SK-N-MC (cell line): ENCODE data around the gene KCNK17.
"Not testable (repeated sequence)": the region's sequence is repeated elsewhere in the genome, so short reads cannot be mapped to it uniquely, and the experiment has no call there.

ENCODE experiments used
- DNase-seq: peaks from one replicate; pipeline ENCODE4 v3.0.0-alpha.2; 2011; ENCODE audit warnings: low read depth, low spot score
- H3K27ac ChIP-seq: fragments of 200-600 bp; sonication (generic); 2 replicates; pipeline ENCODE4 v1.5.1; 2016; ENCODE audit warnings: mixed run types
- H3K36me3 ChIP-seq: fragments of 200-600 bp; sonication (generic); 2 replicates; pipeline ENCODE4 v1.6.1; 2017; ENCODE audit warnings: antibody characterized with exemption, low read length, mixed read lengths; ENCODE audit not compliant: insufficient read depth
- H3K4me3 ChIP-seq: fragments of 200-600 bp; sonication (generic); 2 replicates; pipeline ENCODE4 v1.5.1; 2016
- H3K9ac ChIP-seq: fragments of 200-600 bp; sonication (generic); 2 replicates; pipeline ENCODE4 v1.8.0; 2017; ENCODE audit warnings: mixed run types, mixed read lengths; ENCODE audit not compliant: insufficient read length
- H3K9me3 ChIP-seq: fragments of 200-600 bp; sonication (generic); 2 replicates; pipeline ENCODE4 v1.6.1; 2017; ENCODE audit warnings: low read depth, mild to moderate bottlenecking, antibody characterized with exemption, low read length, moderate library complexity, mixed read lengths
- EZH2 ChIP-seq: fragments of 200-600 bp; sonication (generic); IDR thresholded peaks from one replicate; pipeline ENCODE4 v1.6.1; 2017; ENCODE audit warnings: antibody characterized with exemption
- FOXP2 ChIP-seq: optimal IDR thresholded peaks from 2 replicates; pipeline ENCODE3; 2011; ENCODE audit warnings: mild to moderate bottlenecking, moderate library complexity; ENCODE audit not compliant: insufficient read depth; ENCODE audit errors: extremely low read length, control extremely low read depth
- POLR2AphosphoS5 ChIP-seq: IDR thresholded peaks from 2 replicates; pipeline ENCODE4 v1.6.1; 2012; ENCODE audit warnings: mild to moderate bottlenecking, low read depth, low read length, borderline replicate concordance

The KCNK17 gene

GRCh38 chr6:39294133-39294532, 20.1 kb downstream of the KCNK17 start:
- Histone ChIP-seq H3K9ac (no peak overlapping the region), H3K9me3 (no peaks in the 10 kb centered on the region), H3K27ac (no peak overlapping the region), H3K36me3 (no peaks in the 10 kb centered on the region), H3K4me3 (no peak overlapping the region)
- no peak for TF ChIP-seq FOXP2
- TF ChIP-seq POLR2AphosphoS5 = no peak
- TF ChIP-seq EZH2 = no peak
- DNase-seq = no peak

GRCh38 chr6:39292637-39293036, 21.6 kb downstream of the KCNK17 start:
- no peaks in the 10 kb centered on the region for H3K9me3 ChIP-seq
- no peak overlapping the region for H3K9ac ChIP-seq
- no peak for TF ChIP-seq FOXP2
- TF ChIP-seq EZH2 = no peak
- no peak for TF ChIP-seq POLR2AphosphoS5
- DNase-seq = no peak
- no peak overlapping the region for H3K27ac ChIP-seq
- H3K4me3 ChIP-seq = no peak overlapping the region
- no peaks in the 10 kb centered on the region for H3K36me3 ChIP-seq

- no peak for DNase-seq
- Histone ChIP-seq H3K36me3 (no peaks in the 10 kb centered on the region), H3K9me3 (no peaks in the 10 kb centered on the region), H3K9ac (no peak overlapping the region), H3K4me3 (no peak overlapping the region), H3K27ac (no peak overlapping the region)
- TF ChIP-seq EZH2 = no peak
- no peak for TF ChIP-seq FOXP2
- TF ChIP-seq POLR2AphosphoS5 = no peak
These were observed 24.7 kb downstream of the KCNK17 start for GRCh38 chr6:39289490-39289889.

- H3K4me3 ChIP-seq = no peak overlapping the region
- H3K9me3 ChIP-seq = no peaks in the 10 kb centered on the region
- DNase-seq = no peak
- no peak overlapping the region for H3K27ac ChIP-seq
- TF ChIP-seq EZH2 (no peak), POLR2AphosphoS5 (no peak), FOXP2 (no peak)
- no peaks in the 10 kb centered on the region for H3K36me3 ChIP-seq
- H3K9ac ChIP-seq = no peak overlapping the region
These were observed 26.6 kb downstream of the KCNK17 start for GRCh38 chr6:39287601-39288000.

GRCh38 chr6:39286596-39286995, 27.6 kb downstream of the KCNK17 start:
- not testable (repeated sequence) for H3K9ac ChIP-seq, H3K36me3 ChIP-seq, H3K9me3 ChIP-seq, DNase-seq, H3K27ac ChIP-seq, H3K4me3 ChIP-seq

GRCh38 chr6:39282774-39283173, 31.4 kb downstream of the KCNK17 start:
- H3K36me3 ChIP-seq = no peaks in the 10 kb centered on the region
- no peak for DNase-seq
- no peak overlapping the region for H3K9ac ChIP-seq
- H3K27ac ChIP-seq = no peak overlapping the region
- no peaks in the 10 kb centered on the region for H3K9me3 ChIP-seq
- TF ChIP-seq EZH2 = no peak
- TF ChIP-seq FOXP2 = no peak
- TF ChIP-seq POLR2AphosphoS5 = no peak
- no peak overlapping the region for H3K4me3 ChIP-seq

- DNase-seq = no peak
- Histone ChIP-seq H3K9me3 (no peaks in the 10 kb centered on the region), H3K4me3 (no peak overlapping the region), H3K27ac (no peak overlapping the region), H3K36me3 (no peaks in the 10 kb centered on the region), H3K9ac (no peak overlapping the region)
- no peak for TF ChIP-seq EZH2
- no peak for TF ChIP-seq POLR2AphosphoS5
- TF ChIP-seq FOXP2 = no peak
These were observed 32.8 kb downstream of the KCNK17 start for GRCh38 chr6:39281312-39281980.

GRCh38 chr6:39280247-39280731, 33.9 kb downstream of the KCNK17 start:
- no peaks in the 10 kb centered on the region for H3K9me3 ChIP-seq
- DNase-seq = no peak
- H3K4me3 ChIP-seq = no peak overlapping the region

GRCh38 chr6:39279539-39279938, 34.7 kb downstream of the KCNK17 start:
- H3K27ac ChIP-seq = no peak overlapping the region
- no peaks in the 10 kb centered on the region for H3K36me3 ChIP-seq
- TF ChIP-seq FOXP2 = no peak
- no peak for TF ChIP-seq EZH2
- TF ChIP-seq POLR2AphosphoS5 = no peak
- no peak overlapping the region for H3K9ac ChIP-seq
- H3K9me3 ChIP-seq = no peaks in the 10 kb centered on the region
- H3K4me3 ChIP-seq = no peak overlapping the region
- no peak for DNase-seq

More at GRCh38 chr6:39280247-39280731, 33.9 kb downstream of the KCNK17 start:
- H3K27ac ChIP-seq = no peak overlapping the region
- TF ChIP-seq FOXP2 (no peak), EZH2 (no peak), POLR2AphosphoS5 (no peak)
- no peaks in the 10 kb centered on the region for H3K36me3 ChIP-seq
- no peak overlapping the region for H3K9ac ChIP-seq
